Spleen (tissue), 11 donors: ENCODE measurements around the gene ABCA4. TPM values are rescaled to one million over a fixed set of nuclear protein-coding genes. Genes with fewer than 3 reads are reported as not detected.
A peak's percentile ranks its signal among the peaks of the same experiment; 100 is the strongest.

Experiments
- DNase-seq: peaks from one replicate; pipeline ENCODE4 v3.0.0-alpha.2; 2020
- H3K27ac ChIP-seq, 8 donors: fragments of 200-600 bp; sonication (generic) in 7 of 8; 1 replicate in 4 of 8; 2 replicates in 4 of 8; pipeline versions ENCODE4 v1.5.0 to v1.8.0; 2016 to 2021; ENCODE audit warnings: inconsistent platforms in 4 of 8, mild to moderate bottlenecking in 4 of 8, moderate library complexity in 1 of 8
- H3K27me3 ChIP-seq, 7 donors: fragments of 200-600 bp; sonication (generic) in 6 of 7; replicated peaks in 1 of 7; 1 replicate in 4 of 7; 2 replicates in 3 of 7; pipeline versions ENCODE4 v1.5.0 to v1.8.0; 2016 to 2021; ENCODE audit warnings: inconsistent platforms in 3 of 7, mild to moderate bottlenecking in 1 of 7
- H3K36me3 ChIP-seq, 6 donors: fragments of 200-600 bp; sonication (generic) in 5 of 6; 1 replicate in 4 of 6; 2 replicates in 2 of 6; pipeline versions ENCODE4 v1.5.0 to v1.8.0; 2016 to 2021; ENCODE audit warnings: inconsistent platforms in 2 of 6
- H3K4me1 ChIP-seq, 6 donors: fragments of 200-600 bp; sonication (generic) in 5 of 6; 1 replicate in 3 of 6; 2 replicates in 3 of 6; pipeline versions ENCODE4 v1.5.0 to v1.8.0; 2016 to 2021; ENCODE audit warnings: inconsistent platforms in 3 of 6
- H3K4me3 ChIP-seq, 8 donors: fragments of 200-600 bp; sonication (generic) in 7 of 8; 1 replicate in 4 of 8; 2 replicates in 4 of 8; pipeline versions ENCODE4 v1.5.0 to v1.8.0; 2016 to 2021; ENCODE audit warnings: inconsistent platforms in 4 of 8, mild to moderate bottlenecking in 4 of 8, moderate library complexity in 2 of 8
- H3K9me3 ChIP-seq, 8 donors: fragments of 200-600 bp; sonication (generic) in 7 of 8; 1 replicate in 4 of 8; 2 replicates in 4 of 8; pipeline versions ENCODE4 v1.5.0 to v1.8.0; 2016 to 2021; ENCODE audit warnings: inconsistent platforms in 4 of 8
- POLR2A ChIP-seq, 3 donors: fragments of 450-650 bp; IDR thresholded peaks; one replicate each; pipeline ENCODE4 v1.5.1; 2017; ENCODE audit warnings: antibody characterized with exemption in 3 of 3, mild to moderate bottlenecking in 1 of 3
- POLR2AphosphoS5 ChIP-seq, 3 donors: sonication (generic); formaldehyde crosslinking; IDR thresholded peaks; one replicate each; pipeline ENCODE4 v1.5.1; 2017; ENCODE audit warnings: antibody characterized with exemption in 3 of 3
- WGBS, 5 donors: extraction: QIAGEN DNeasy Blood & Tissue Kit in 3 of 5; methylation state at CpG; one replicate each; pipeline versions ENCODE4 v1.1.5 to v1.1.7; 2013 to 2018; 5-methylcytosine and 5-hydroxymethylcytosine counted together
- intact Hi-C: fragments of 100-400 bp; cut with DNase I; formaldehyde crosslinking; loops from one replicate; pipeline ENCODE4 v1.15.0; 2023; ENCODE audit warnings: low total_unique reads
- polyA plus RNA-seq, 3 donors: library from polyadenylated mRNA; stranded (reverse); fragments of 200-250 nt; gene quantifications; one replicate each; pipeline ENCODE4 v1.2.1, GENCODE V29; 2013
- total RNA-seq, 7 donors: library from RNA; depleted of rRNA in 3 of 7; stranded (reverse); fragments of >200 nt in 3 of 7; fragmentation: NEBNext Ultra II Directional in 4 of 7; extraction: Animal tissue kit (Norgen Biotek cat#: 25700) in 4 of 7; gene quantifications; one replicate each; pipeline versions ENCODE4 v1.1.0 to v1.2.1, GENCODE V29; 2016 to 2021
- TF ChIP-seq, protein P1 (sequence below), 11 experiments: fragments of 200-600 bp in 7 of 11; fragments of 450-650 bp in 4 of 11; sonication (generic) in 4 of 11; IDR thresholded peaks in 8 of 11; conservative IDR thresholded peaks in 3 of 11; 1 replicate in 7 of 11; 2 replicates in 4 of 11; pipeline versions ENCODE4 v1.4.0 to v1.8.0; 2016 to 2021; ENCODE audit warnings: antibody characterized with exemption in 11 of 11, inconsistent platforms in 4 of 11, mild to moderate bottlenecking in 1 of 11
- donor health status: healthy with polysubstance abuse.
- donor health status: DM: no; HTN: no; CAD: no; lungs with moderate emphysema.
- donor health status: DM: no; HTN: no; CAD: no.
- donor health status: Bipolar disorder and iron deficiency.
- donor health status: healthy.
- donor health status: DM: no; HTN: no; CAD: no.
- donor health status: DM: yes; HTN: yes; CAD: no.

ABCA4 gene
- total and polyA plus RNA-seq, 10 donors = 0.04 to 0.64 (median 0.24) TPM

DNA sequence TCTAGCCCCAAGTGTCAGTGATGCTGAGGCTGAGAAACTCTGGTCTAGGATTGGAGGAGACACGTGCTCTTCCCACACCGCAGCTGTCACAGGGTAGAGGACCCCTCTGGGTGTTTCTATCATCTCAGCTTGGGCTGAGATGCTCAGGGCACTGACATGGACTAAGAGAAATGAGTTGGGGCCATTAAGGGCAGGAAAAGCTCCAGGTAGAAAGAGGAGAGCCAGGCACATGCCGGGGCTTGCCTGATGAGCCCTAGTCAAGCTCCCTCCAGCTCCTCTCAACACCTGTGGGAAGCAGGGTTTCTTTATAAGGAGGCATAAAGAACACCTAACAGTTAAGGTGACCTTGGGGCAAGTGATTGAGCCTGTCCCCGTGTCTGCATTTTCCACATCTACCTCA is 17.3 kb downstream of the ABCA4 start:
- no peak overlapping the region for H3K27ac ChIP-seq
- intact Hi-C loops = no loop called here
- WGBS, 5 donors = 81 to 96% (median 91%) methylated on average over 3 to 4 of the region's 4 CpGs

DNA sequence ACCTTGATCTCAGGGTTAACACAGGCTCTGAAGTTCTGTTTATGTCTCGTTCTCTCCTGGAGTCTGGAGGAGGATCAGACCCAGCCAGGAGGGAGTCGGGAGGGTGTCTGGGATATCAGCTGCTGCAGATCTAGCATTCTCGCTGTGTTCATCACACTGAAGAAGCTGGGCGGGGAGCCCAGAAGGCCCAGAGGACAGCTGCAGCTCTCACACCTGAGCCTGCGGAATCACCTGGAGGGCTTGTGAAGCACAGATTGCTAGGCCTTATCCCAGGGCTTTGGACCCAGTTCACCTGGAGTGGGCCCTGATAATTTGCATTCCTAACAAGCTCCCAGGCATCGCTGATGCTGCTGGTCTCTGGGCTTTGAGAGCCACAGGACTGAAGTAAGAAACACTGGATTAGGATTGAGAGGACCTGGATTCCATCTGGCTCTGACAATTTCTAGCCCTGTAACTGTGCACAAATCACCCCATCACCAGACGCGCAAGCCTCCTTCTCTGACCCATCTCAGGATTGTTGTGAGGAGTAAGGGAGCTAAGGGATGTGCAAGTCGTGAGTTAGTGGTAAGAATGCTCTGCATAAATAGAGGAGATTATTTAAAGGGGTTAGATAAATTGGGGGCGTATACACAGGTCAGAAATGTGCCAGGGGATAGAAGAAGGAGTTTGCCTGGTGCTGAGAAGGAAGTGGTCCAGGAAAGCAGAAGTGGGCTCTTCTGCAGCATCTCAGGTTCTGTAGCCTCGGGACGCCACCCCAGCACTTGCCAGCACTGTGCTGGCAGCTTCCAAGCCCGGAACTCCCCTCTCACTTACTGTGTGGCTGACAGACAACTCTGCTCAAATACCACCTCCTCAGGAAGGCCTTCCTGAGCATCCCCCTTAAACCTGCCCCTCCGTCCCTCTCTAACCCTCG is 19.1 kb downstream of the ABCA4 start:
- Histone ChIP-seq H3K4me1 (peaks cover 0 to 16% (median 8%) of the 10 kb centered on the region in 6 donors), H3K9me3 (no peaks in the 10 kb centered on the region), H3K36me3 (no peaks in the 10 kb centered on the region), H3K27ac (no peak overlapping the region), H3K27me3 (peaks cover 0 to 53% (median 3%) of the 10 kb centered on the region in 7 donors), H3K4me3 (no peak overlapping the region)
- no peak for DNase-seq
- intact Hi-C loops = no loop called here
- 65 to 75% (median 69%) methylated on average over 14 to 15 of the region's 15 CpGs for WGBS, 5 donors
- TF ChIP-seq, protein P1, sequence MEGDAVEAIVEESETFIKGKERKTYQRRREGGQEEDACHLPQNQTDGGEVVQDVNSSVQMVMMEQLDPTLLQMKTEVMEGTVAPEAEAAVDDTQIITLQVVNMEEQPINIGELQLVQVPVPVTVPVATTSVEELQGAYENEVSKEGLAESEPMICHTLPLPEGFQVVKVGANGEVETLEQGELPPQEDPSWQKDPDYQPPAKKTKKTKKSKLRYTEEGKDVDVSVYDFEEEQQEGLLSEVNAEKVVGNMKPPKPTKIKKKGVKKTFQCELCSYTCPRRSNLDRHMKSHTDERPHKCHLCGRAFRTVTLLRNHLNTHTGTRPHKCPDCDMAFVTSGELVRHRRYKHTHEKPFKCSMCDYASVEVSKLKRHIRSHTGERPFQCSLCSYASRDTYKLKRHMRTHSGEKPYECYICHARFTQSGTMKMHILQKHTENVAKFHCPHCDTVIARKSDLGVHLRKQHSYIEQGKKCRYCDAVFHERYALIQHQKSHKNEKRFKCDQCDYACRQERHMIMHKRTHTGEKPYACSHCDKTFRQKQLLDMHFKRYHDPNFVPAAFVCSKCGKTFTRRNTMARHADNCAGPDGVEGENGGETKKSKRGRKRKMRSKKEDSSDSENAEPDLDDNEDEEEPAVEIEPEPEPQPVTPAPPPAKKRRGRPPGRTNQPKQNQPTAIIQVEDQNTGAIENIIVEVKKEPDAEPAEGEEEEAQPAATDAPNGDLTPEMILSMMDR (IDR thresholded peaks at IDR 0.05 in 8 of 11, conservative IDR thresholded peaks at IDR 0.05 in 3 of 11) = no peak
- TF ChIP-seq POLR2AphosphoS5 (IDR thresholded peaks at IDR 0.05) = no peak
- no peak for TF ChIP-seq POLR2A (IDR thresholded peaks at IDR 0.05)

More for the DNA sequence above, 17.3 kb downstream of the ABCA4 start:
- H3K4me3 ChIP-seq = no peak overlapping the region
- TF ChIP-seq, protein P1 (IDR thresholded peaks at IDR 0.05 in 8 of 11, conservative IDR thresholded peaks at IDR 0.05 in 3 of 11) = no peak
- TF ChIP-seq POLR2A (IDR thresholded peaks at IDR 0.05) (no peak), POLR2AphosphoS5 (IDR thresholded peaks at IDR 0.05) (no peak)
- no peaks in the 10 kb centered on the region for H3K36me3 ChIP-seq
- H3K4me1 ChIP-seq = peaks cover 0 to 16% (median 8%) of the 10 kb centered on the region in 6 donors
- H3K27me3 ChIP-seq = peaks cover 0 to 71% (median 5%) of the 10 kb centered on the region in 7 donors
- H3K9me3 ChIP-seq = no peaks in the 10 kb centered on the region
- peak; percentile 17 for DNase-seq

DNA sequence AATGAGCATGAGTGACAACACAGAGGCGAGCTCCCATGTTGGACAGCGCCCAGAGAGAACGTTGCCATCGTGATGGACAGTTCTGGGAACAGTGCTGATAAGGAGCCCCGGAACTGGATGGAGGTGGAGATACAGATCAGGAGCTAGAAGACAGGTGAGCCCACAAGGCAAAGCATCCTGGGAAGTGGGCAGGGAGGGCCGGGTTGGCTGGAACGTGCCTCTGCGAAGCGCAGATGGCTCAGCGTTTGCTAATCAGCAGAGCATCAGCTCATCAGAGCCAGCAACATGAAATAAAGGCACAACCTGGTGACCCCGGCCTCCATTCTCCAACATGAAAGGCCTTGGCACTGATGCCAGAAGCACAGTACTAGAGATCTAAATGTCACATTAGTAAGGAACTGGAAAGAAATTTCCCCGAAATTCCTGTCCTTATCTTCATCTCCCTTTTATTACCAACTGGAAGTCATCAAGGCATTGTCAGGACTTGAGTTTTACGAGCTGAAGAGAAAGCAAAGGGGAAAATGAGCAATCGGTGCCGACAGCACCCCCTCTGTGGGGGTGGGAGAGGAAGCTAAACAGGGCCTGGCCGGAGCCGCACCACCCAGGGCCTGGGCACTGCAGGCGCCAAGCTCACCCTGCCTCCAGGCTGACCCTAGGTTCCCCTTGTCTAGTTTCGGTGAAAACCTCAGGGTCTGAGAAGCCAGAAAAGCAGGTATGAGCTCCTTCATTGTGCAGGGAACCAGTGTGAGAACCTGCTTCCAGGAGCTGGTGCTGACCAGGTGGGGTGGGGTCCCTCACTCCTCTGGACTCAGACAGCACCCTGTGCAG is 19.9 kb downstream of the ABCA4 start:
- Histone ChIP-seq H3K27me3 (peaks cover 0 to 47% (median 0%) of the 10 kb centered on the region in 7 donors), H3K36me3 (no peaks in the 10 kb centered on the region), H3K4me3 (no peak overlapping the region), H3K27ac (no peak overlapping the region), H3K9me3 (no peaks in the 10 kb centered on the region), H3K4me1 (peaks cover 0 to 21% (median 6%) of the 10 kb centered on the region in 6 donors)
- intact Hi-C loops = no loop called here
- DNase-seq = peak; percentile 44
- TF ChIP-seq, protein P1 (IDR thresholded peaks at IDR 0.05 in 8 of 11, conservative IDR thresholded peaks at IDR 0.05 in 3 of 11) = no peak
- TF ChIP-seq POLR2AphosphoS5 (IDR thresholded peaks at IDR 0.05) (no peak), POLR2A (IDR thresholded peaks at IDR 0.05) (no peak)
- WGBS, 5 donors = 79 to 88% (median 85%) methylated on average over 19 of the region's 19 CpGs
